H9 (cell line): ENCODE measurements around the gene SLC13A4. TPM values are rescaled to one million over a fixed set of nuclear protein-coding genes. Genes with fewer than 3 reads are reported as not detected.
"Not testable (repeated sequence)": the region's sequence is repeated elsewhere in the genome, so short reads cannot be mapped to it uniquely, and the experiment has no call there.

Source experiments
- DNase-seq: peaks from one replicate; pipeline ENCODE4 v3.0.0-alpha.2; 2017
- H2AFZ ChIP-seq: one replicate; pipeline ENCODE4 v1.6.1; 2013; ENCODE audit warnings: mild to moderate bottlenecking, low read length, control low read depth, moderate library complexity
- H2AK5ac ChIP-seq: 2 replicates; pipeline ENCODE4 v1.6.1; 2013; ENCODE audit warnings: low read length, control low read depth, mixed read lengths; ENCODE audit not compliant: insufficient read length
- H2BK120ac ChIP-seq: one replicate; pipeline ENCODE4 v1.6.1; 2013; ENCODE audit warnings: low read depth, mild to moderate bottlenecking, low read length, control low read depth, inconsistent platforms; ENCODE audit not compliant: poor library complexity, severe bottlenecking
- H2BK12ac ChIP-seq: 2 replicates; pipeline ENCODE4 v1.6.1; 2013; ENCODE audit warnings: low read length, control low read depth, mixed read lengths, low read depth; ENCODE audit not compliant: insufficient read length
- H2BK15ac ChIP-seq: 2 replicates; pipeline ENCODE4 v1.6.1; 2013; ENCODE audit warnings: low read depth, low read length, control low read depth
- H2BK20ac ChIP-seq: one replicate; pipeline ENCODE4 v1.6.1; 2013; ENCODE audit warnings: low read depth, mild to moderate bottlenecking, low read length, control low read depth, inconsistent platforms; ENCODE audit not compliant: poor library complexity, severe bottlenecking
- H2BK5ac ChIP-seq: 2 replicates; pipeline ENCODE4 v1.6.1; 2013; ENCODE audit warnings: low read length, control low read depth, mixed read lengths; ENCODE audit not compliant: insufficient read length
- H3K14ac ChIP-seq: 2 replicates; pipeline ENCODE4 v1.6.1; 2013; ENCODE audit warnings: low read length, control low read depth; ENCODE audit not compliant: insufficient read depth
- H3K18ac ChIP-seq: 2 replicates; pipeline ENCODE4 v1.6.1; 2013; ENCODE audit warnings: low read depth, mild to moderate bottlenecking, mixed read lengths, low read length, control low read depth; ENCODE audit not compliant: insufficient read length
- H3K23ac ChIP-seq: 2 replicates; pipeline ENCODE4 v1.6.1; 2013; ENCODE audit warnings: low read length, control low read depth, mixed read lengths, low read depth; ENCODE audit not compliant: insufficient read length
- H3K23me2 ChIP-seq: 2 replicates; pipeline ENCODE4 v1.6.1; 2013; ENCODE audit warnings: low read depth, mild to moderate bottlenecking, mixed read lengths, low read length, control low read depth; ENCODE audit not compliant: insufficient read length, poor library complexity, severe bottlenecking
- H3K27ac ChIP-seq: 2 replicates; pipeline ENCODE4 v1.5.1; 2013; ENCODE audit warnings: low read length, control low read depth, mixed read lengths, low read depth; ENCODE audit not compliant: insufficient read length
- H3K27me3 ChIP-seq: 2 replicates; pipeline ENCODE4 v1.6.1; 2013; ENCODE audit warnings: low read length, control low read depth, inconsistent platforms; ENCODE audit not compliant: insufficient read depth
- H3K4ac ChIP-seq: 2 replicates; pipeline ENCODE4 v1.6.1; 2013; ENCODE audit warnings: low read depth, mild to moderate bottlenecking, control low read depth, inconsistent platforms, low read length, moderate library complexity
- H3K4me1 ChIP-seq: 2 replicates; pipeline ENCODE4 v1.6.1; 2013; ENCODE audit warnings: low read length, control low read depth, inconsistent platforms; ENCODE audit not compliant: insufficient read depth
- H3K4me2 ChIP-seq: 2 replicates; pipeline ENCODE4 v1.6.1; 2013; ENCODE audit warnings: low read length, control low read depth, mixed read lengths; ENCODE audit not compliant: insufficient read length, insufficient read depth
- H3K56ac ChIP-seq: 2 replicates; pipeline ENCODE4 v1.6.1; 2013; ENCODE audit warnings: low read depth, mild to moderate bottlenecking, mixed read lengths, low read length, control low read depth; ENCODE audit not compliant: insufficient read length
- H3K79me1 ChIP-seq: 2 replicates; pipeline ENCODE4 v1.6.1; 2013; ENCODE audit warnings: low read depth, mild to moderate bottlenecking, moderate library complexity, low read length, control low read depth, inconsistent platforms; ENCODE audit not compliant: insufficient read depth, poor library complexity, severe bottlenecking
- H3K79me2 ChIP-seq: 2 replicates; pipeline ENCODE4 v1.6.1; 2013; ENCODE audit warnings: low read length, control low read depth, inconsistent platforms; ENCODE audit not compliant: insufficient read depth
- H3K9ac ChIP-seq: 2 replicates; pipeline ENCODE4 v1.6.1; 2013; ENCODE audit warnings: low read length, control low read depth, mixed read lengths; ENCODE audit not compliant: insufficient read length; ENCODE audit errors: extremely low read depth
- H3K9me3 ChIP-seq: one replicate; pipeline ENCODE4 v1.6.1; 2013; ENCODE audit warnings: low read depth, low read length, inconsistent platforms; ENCODE audit not compliant: control insufficient read depth
- H3T11ph ChIP-seq: one replicate; pipeline ENCODE4 v1.6.1; 2013; ENCODE audit warnings: mild to moderate bottlenecking, low read length, control low read depth, inconsistent platforms
- H4K20me1 ChIP-seq: one replicate; pipeline ENCODE4 v1.6.1; 2013; ENCODE audit not compliant: control insufficient read depth, insufficient read length, insufficient read depth
- H4K5ac ChIP-seq: 2 replicates; pipeline ENCODE4 v1.6.1; 2013; ENCODE audit warnings: low read depth, mild to moderate bottlenecking, mixed read lengths, low read length, control low read depth; ENCODE audit not compliant: insufficient read length
- H4K8ac ChIP-seq: replicated peaks from 2 replicates; pipeline ENCODE4 v1.6.1; 2013; ENCODE audit warnings: low read length, control low read depth, mixed read lengths, low read depth; ENCODE audit not compliant: insufficient read length
- H4K91ac ChIP-seq: 2 replicates; pipeline ENCODE4 v1.6.1; 2013; ENCODE audit warnings: low read depth, mild to moderate bottlenecking, moderate library complexity, mixed read lengths, low read length, control low read depth; ENCODE audit not compliant: insufficient read length
- H3K27ac Mint-ChIP-seq, 3 experiments: 2 replicates in 2 of 3; 3 replicates in 1 of 3; pipeline ENCODE4 v1.8.0; 2020 to 2021; ENCODE audit warnings: mixed read lengths in 3 of 3, mild to moderate bottlenecking in 1 of 3, moderate library complexity in 1 of 3
- H3K27me3 Mint-ChIP-seq: 2 replicates; pipeline ENCODE4 v1.8.0; 2021; ENCODE audit warnings: low read depth, mild to moderate bottlenecking, moderate library complexity, mixed read lengths
- H3K36me3 Mint-ChIP-seq, 3 experiments: 2 replicates in 2 of 3; 3 replicates in 1 of 3; pipeline ENCODE4 v1.8.0; 2020 to 2021; ENCODE audit warnings: low read depth in 3 of 3, mixed read lengths in 3 of 3; ENCODE audit not compliant: insufficient read depth in 1 of 3
- H3K4me1 Mint-ChIP-seq, 2 experiments: 2 replicates each; pipeline ENCODE4 v1.8.0; 2020; ENCODE audit warnings: mixed read lengths in 2 of 2
- H3K4me3 Mint-ChIP-seq, 2 experiments: 2 replicates in 1 of 2; 3 replicates in 1 of 2; pipeline ENCODE4 v1.8.0; 2020 to 2021; ENCODE audit warnings: mild to moderate bottlenecking in 2 of 2, mixed read lengths in 2 of 2, moderate library complexity in 1 of 2
- H3K9me3 Mint-ChIP-seq, 2 experiments: 2 replicates in 1 of 2; 3 replicates in 1 of 2; pipeline ENCODE4 v1.8.0; 2020; ENCODE audit warnings: mild to moderate bottlenecking in 2 of 2, mixed read lengths in 2 of 2, moderate library complexity in 1 of 2
- WGBS: extraction: QIAGEN DNeasy Blood & Tissue Kit; methylation state at CpG from one replicate; pipeline ENCODE4 v1.1.7; 2013; ENCODE audit warnings: missing lambda C conversion rate, low lambda C conversion rate, mixed read lengths; ENCODE audit not compliant: insufficient read length; ENCODE audit errors: extremely low coverage; 5-methylcytosine and 5-hydroxymethylcytosine counted together
- total RNA-seq: library from RNA; stranded (reverse); gene quantifications from 2 replicates; pipeline ENCODE4 v1.2.1, GENCODE V29; 2021

SLC13A4 gene
- total RNA-seq, 1 experiment from 2014 or later: 3.5 TPM

DNA sequence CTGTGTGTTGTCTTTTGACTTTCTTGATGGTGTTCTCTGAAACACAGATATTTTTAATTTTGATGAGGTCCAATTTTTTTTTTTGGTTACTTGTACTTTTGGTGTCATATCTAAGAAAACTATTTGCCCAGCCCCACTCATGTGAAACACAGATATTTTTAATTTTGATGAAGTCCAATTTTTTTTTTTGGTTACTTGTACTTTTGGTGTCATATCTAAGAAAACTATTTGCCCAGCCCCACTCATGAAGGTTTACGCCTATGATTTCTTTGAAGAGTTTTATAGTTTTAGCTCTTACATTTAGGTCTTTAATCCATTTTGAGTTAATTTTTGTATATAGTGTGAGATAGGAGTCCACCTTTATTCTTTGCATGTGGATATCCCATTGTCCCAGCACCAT, 60.4 kb downstream of the SLC13A4 start:
- not testable (repeated sequence) for H3K79me1 ChIP-seq, H4K20me1 ChIP-seq, H3K79me2 ChIP-seq, H3K18ac ChIP-seq, DNase-seq, H2BK5ac ChIP-seq, H2BK12ac ChIP-seq, H3K56ac ChIP-seq, H3K4me1 ChIP-seq, H4K5ac ChIP-seq, H3T11ph ChIP-seq, H3K27me3 ChIP-seq, H3K4ac ChIP-seq, H3K23ac ChIP-seq, H2AK5ac ChIP-seq, H3K9me3 Mint-ChIP-seq, H3K27ac ChIP-seq, H2AFZ ChIP-seq, H2BK20ac ChIP-seq, H3K27me3 Mint-ChIP-seq, H3K9me3 ChIP-seq, H3K9ac ChIP-seq, H3K27ac Mint-ChIP-seq, H3K4me3 Mint-ChIP-seq, H4K8ac ChIP-seq, H2BK120ac ChIP-seq, H3K4me2 ChIP-seq, H3K14ac ChIP-seq, H3K23me2 ChIP-seq, H4K91ac ChIP-seq, H2BK15ac ChIP-seq
- Mint-ChIP-seq H3K36me3 (peaks cover 16 to 23% (median 18%) of the 10 kb centered on the region in 3 experiments), H3K4me1 (peaks cover 11 to 14% of the 10 kb centered on the region in 2 experiments)
- WGBS: no CpG with 5 or more reads among the region's 1 CpG
